ENCODE data around the gene TGM2.

TGM2 gene

GRCh38 chr20:38203337-38203980 is 38.4 kb upstream of the TGM2 start:
- Mint-ChIP-seq H3K27me3 (no peaks in the 10 kb centered on the region), H3K27ac (no peak overlapping the region), H3K36me3 (no peaks in the 10 kb centered on the region), H3K9me3 (no peaks in the 10 kb centered on the region), H3K4me1 (no peaks in the 10 kb centered on the region), H3K4me3 (no peak overlapping the region)

- no peaks in the 10 kb centered on the region for H3K9me3 Mint-ChIP-seq
- no peaks in the 10 kb centered on the region for H3K27me3 Mint-ChIP-seq
- H3K27ac Mint-ChIP-seq: no peak overlapping the region
- H3K4me1 Mint-ChIP-seq: no peaks in the 10 kb centered on the region
- H3K4me3 Mint-ChIP-seq: no peak overlapping the region
- H3K36me3 Mint-ChIP-seq: no peaks in the 10 kb centered on the region
Observed at GRCh38 chr20:38202982-38203293, 37.9 kb upstream of the TGM2 start.

GRCh38 chr20:38202153-38202981 is 37.3 kb upstream of the TGM2 start:
- no peaks in the 10 kb centered on the region for H3K9me3 Mint-ChIP-seq
- H3K27me3 Mint-ChIP-seq: peaks cover under 1% of the 10 kb centered on the region
- H3K27ac Mint-ChIP-seq: no peak overlapping the region
- H3K36me3 Mint-ChIP-seq: no peaks in the 10 kb centered on the region
- no peak overlapping the region for H3K4me3 Mint-ChIP-seq
- no peaks in the 10 kb centered on the region for H3K4me1 Mint-ChIP-seq

GRCh38 chr20:38201356-38201755 is 36.3 kb upstream of the TGM2 start:
- no peak overlapping the region for H3K4me3 Mint-ChIP-seq
- H3K4me1 Mint-ChIP-seq: no peaks in the 10 kb centered on the region
- H3K36me3 Mint-ChIP-seq: no peaks in the 10 kb centered on the region
- H3K27me3 Mint-ChIP-seq: peaks cover 3% of the 10 kb centered on the region
- H3K9me3 Mint-ChIP-seq: no peaks in the 10 kb centered on the region
- H3K27ac Mint-ChIP-seq: no peak overlapping the region

GRCh38 chr20:38200646-38201045 is 35.6 kb upstream of the TGM2 start:
- no peak overlapping the region for H3K27ac Mint-ChIP-seq
- no peaks in the 10 kb centered on the region for H3K9me3 Mint-ChIP-seq
- no peaks in the 10 kb centered on the region for H3K36me3 Mint-ChIP-seq
- peaks cover 3% of the 10 kb centered on the region for H3K27me3 Mint-ChIP-seq
- H3K4me1 Mint-ChIP-seq: no peaks in the 10 kb centered on the region
- H3K4me3 Mint-ChIP-seq: no peak overlapping the region

GRCh38 chr20:38199501-38200390 is 34.7 kb upstream of the TGM2 start:
- Mint-ChIP-seq H3K9me3 (no peaks in the 10 kb centered on the region), H3K36me3 (no peaks in the 10 kb centered on the region), H3K27ac (no peak overlapping the region), H3K27me3 (peaks cover 3% of the 10 kb centered on the region), H3K4me3 (no peak overlapping the region), H3K4me1 (no peaks in the 10 kb centered on the region)

- Mint-ChIP-seq H3K9me3 (no peaks in the 10 kb centered on the region), H3K4me3 (no peak overlapping the region), H3K27me3 (peaks cover 3% of the 10 kb centered on the region), H3K27ac (no peak overlapping the region), H3K36me3 (no peaks in the 10 kb centered on the region), H3K4me1 (no peaks in the 10 kb centered on the region)
Observed at GRCh38 chr20:38198238-38198861, 33.3 kb upstream of the TGM2 start.

GRCh38 chr20:38197619-38198018 is 32.5 kb upstream of the TGM2 start:
- H3K27ac Mint-ChIP-seq: no peak overlapping the region
- H3K4me1 Mint-ChIP-seq: no peaks in the 10 kb centered on the region
- no peak overlapping the region for H3K4me3 Mint-ChIP-seq
- H3K27me3 Mint-ChIP-seq: peaks cover 5% of the 10 kb centered on the region
- H3K9me3 Mint-ChIP-seq: no peaks in the 10 kb centered on the region
- no peaks in the 10 kb centered on the region for H3K36me3 Mint-ChIP-seq

GRCh38 chr20:38197217-38197616 is 32.1 kb upstream of the TGM2 start:
- no peaks in the 10 kb centered on the region for H3K36me3 Mint-ChIP-seq
- peaks cover 5% of the 10 kb centered on the region for H3K27me3 Mint-ChIP-seq
- no peak overlapping the region for H3K27ac Mint-ChIP-seq
- H3K4me1 Mint-ChIP-seq: no peaks in the 10 kb centered on the region
- H3K4me3 Mint-ChIP-seq: no peak overlapping the region
- H3K9me3 Mint-ChIP-seq: no peaks in the 10 kb centered on the region

- Mint-ChIP-seq H3K4me3 (no peak overlapping the region), H3K27me3 (peaks cover 5% of the 10 kb centered on the region), H3K9me3 (no peaks in the 10 kb centered on the region), H3K36me3 (no peaks in the 10 kb centered on the region), H3K4me1 (no peaks in the 10 kb centered on the region), H3K27ac (no peak overlapping the region)
Observed at GRCh38 chr20:38196592-38196991, 31.5 kb upstream of the TGM2 start.

GRCh38 chr20:38196076-38196475 is 31.0 kb upstream of the TGM2 start:
- Mint-ChIP-seq H3K27ac (no peak overlapping the region), H3K4me1 (no peaks in the 10 kb centered on the region), H3K36me3 (no peaks in the 10 kb centered on the region), H3K9me3 (no peaks in the 10 kb centered on the region), H3K4me3 (no peak overlapping the region), H3K27me3 (peaks cover 5% of the 10 kb centered on the region)

GRCh38 chr20:38195521-38195920 is 30.5 kb upstream of the TGM2 start:
- peaks cover 5% of the 10 kb centered on the region for H3K27me3 Mint-ChIP-seq
- H3K4me3 Mint-ChIP-seq: no peak overlapping the region
- no peaks in the 10 kb centered on the region for H3K4me1 Mint-ChIP-seq
- H3K27ac Mint-ChIP-seq: no peak overlapping the region
- no peaks in the 10 kb centered on the region for H3K9me3 Mint-ChIP-seq
- no peaks in the 10 kb centered on the region for H3K36me3 Mint-ChIP-seq

- Mint-ChIP-seq H3K9me3 (no peaks in the 10 kb centered on the region), H3K4me3 (no peak overlapping the region), H3K36me3 (no peaks in the 10 kb centered on the region), H3K27ac (no peak overlapping the region), H3K4me1 (no peaks in the 10 kb centered on the region), H3K27me3 (peaks cover 5% of the 10 kb centered on the region)
Observed at GRCh38 chr20:38194971-38195504, 30.0 kb upstream of the TGM2 start.

- no peaks in the 10 kb centered on the region for H3K4me1 Mint-ChIP-seq
- H3K9me3 Mint-ChIP-seq: no peaks in the 10 kb centered on the region
- peaks cover 5% of the 10 kb centered on the region for H3K27me3 Mint-ChIP-seq
- no peak overlapping the region for H3K27ac Mint-ChIP-seq
- no peaks in the 10 kb centered on the region for H3K36me3 Mint-ChIP-seq
- H3K4me3 Mint-ChIP-seq: no peak overlapping the region
Observed at GRCh38 chr20:38193586-38194105, 28.6 kb upstream of the TGM2 start.

- Mint-ChIP-seq H3K4me3 (no peak overlapping the region), H3K27me3 (peaks cover 5% of the 10 kb centered on the region), H3K36me3 (no peaks in the 10 kb centered on the region), H3K27ac (no peak overlapping the region), H3K9me3 (no peaks in the 10 kb centered on the region), H3K4me1 (no peaks in the 10 kb centered on the region)
Observed at GRCh38 chr20:38192323-38192885, 27.3 kb upstream of the TGM2 start.
